GM19463 (cell line): ENCODE results near the gene TRMT6.

Source experiments
- ATAC-seq: cut with Tn5 transposase; IDR thresholded peaks from one replicate; pipeline ENCODE4 v1.9.1; 2021; ENCODE audit warnings: mild to moderate bottlenecking, moderate library complexity; ENCODE audit not compliant: unreplicated experiment

The TRMT6 gene

DNA sequence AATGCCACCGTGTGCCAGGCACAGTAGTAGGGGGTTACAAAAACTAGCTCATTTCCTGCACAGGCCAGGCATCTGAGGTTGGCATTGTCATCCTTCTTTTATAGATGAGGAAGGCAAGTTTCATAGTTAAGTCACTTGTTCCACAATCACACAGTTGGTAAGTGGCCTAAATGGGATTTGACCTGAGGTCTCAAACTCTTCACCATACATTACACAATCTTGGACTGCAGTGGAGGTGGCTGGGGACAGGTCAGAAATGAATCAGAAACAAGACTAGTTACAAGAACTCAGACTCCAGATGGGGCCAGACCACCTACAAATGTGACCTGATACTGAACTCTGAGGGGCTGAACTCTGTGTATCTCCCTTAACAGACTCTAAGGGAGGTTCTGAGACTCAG, 49.4 kb downstream of the TRMT6 start:
- ATAC-seq = no peak

GRCh38 chr20:5899444-5899843, 50.9 kb downstream of the TRMT6 start:
- no peak for ATAC-seq

GRCh38 chr20:5895626-5896025, 54.7 kb downstream of the TRMT6 start:
- no peak for ATAC-seq

DNA sequence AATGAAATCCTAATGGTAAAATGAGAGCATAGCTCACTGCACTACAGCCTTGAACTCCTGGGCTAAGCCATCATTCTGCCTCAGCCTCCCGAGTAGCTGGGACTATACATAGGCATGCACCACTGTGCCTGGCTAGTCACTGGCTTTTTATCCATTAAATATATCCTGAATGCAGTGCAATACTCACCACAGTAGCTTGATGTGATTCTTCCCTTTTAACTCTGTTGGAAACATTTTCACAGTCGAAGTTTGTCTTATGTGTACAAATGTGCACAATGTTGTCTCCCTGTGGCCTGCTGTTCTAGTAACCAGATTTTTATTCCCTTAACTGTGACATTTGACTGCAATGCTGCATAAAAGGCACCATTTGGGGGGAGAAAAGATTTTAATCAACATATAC, 56.7 kb downstream of the TRMT6 start:
- no peak for ATAC-seq

- ATAC-seq = no peak
These were observed 57.3 kb downstream of the TRMT6 start for GRCh38 chr20:5893052-5893451.

- no peak for ATAC-seq
These were observed 59.4 kb downstream of the TRMT6 start for GRCh38 chr20:5890773-5891441.

DNA sequence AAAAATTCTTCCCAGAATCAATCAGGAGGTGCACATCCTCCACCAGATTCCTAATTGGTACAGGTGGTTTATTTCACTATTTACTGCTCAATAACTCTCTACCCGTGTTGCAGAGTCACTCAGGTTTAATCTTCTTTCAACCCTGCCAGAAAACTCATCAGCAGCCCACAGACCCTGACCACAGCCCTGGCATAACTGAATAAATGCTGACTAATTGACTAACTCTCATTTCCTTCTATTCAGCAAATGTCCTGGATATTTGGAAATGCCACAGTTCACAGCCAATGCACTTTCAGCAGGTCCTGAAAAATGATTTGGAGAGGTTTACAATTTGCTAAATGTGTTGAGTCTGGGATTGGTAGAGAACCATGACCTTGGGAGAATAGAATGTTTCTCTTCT, 62.3 kb downstream of the TRMT6 start:
- no peak for ATAC-seq

GRCh38 chr20:5887386-5887785, 62.9 kb downstream of the TRMT6 start:
- no peak for ATAC-seq
